Smooth muscle cell of the coronary artery (primary cell): Measurements from ENCODE around the gene FEM1B. TPM values are rescaled to one million over a fixed set of nuclear protein-coding genes. Genes with fewer than 3 reads are reported as not detected.

Source experiments
- total RNA-seq: library from RNA; depleted of rRNA; stranded (reverse); fragments of >200 nt; gene quantifications from 2 replicates; pipeline ENCODE4 v1.2.3, GENCODE V29; 2014; ENCODE audit warnings: low replicate concordance

The FEM1B gene
- total RNA-seq = 35.0 and 106 TPM in 2 replicates

DNA sequence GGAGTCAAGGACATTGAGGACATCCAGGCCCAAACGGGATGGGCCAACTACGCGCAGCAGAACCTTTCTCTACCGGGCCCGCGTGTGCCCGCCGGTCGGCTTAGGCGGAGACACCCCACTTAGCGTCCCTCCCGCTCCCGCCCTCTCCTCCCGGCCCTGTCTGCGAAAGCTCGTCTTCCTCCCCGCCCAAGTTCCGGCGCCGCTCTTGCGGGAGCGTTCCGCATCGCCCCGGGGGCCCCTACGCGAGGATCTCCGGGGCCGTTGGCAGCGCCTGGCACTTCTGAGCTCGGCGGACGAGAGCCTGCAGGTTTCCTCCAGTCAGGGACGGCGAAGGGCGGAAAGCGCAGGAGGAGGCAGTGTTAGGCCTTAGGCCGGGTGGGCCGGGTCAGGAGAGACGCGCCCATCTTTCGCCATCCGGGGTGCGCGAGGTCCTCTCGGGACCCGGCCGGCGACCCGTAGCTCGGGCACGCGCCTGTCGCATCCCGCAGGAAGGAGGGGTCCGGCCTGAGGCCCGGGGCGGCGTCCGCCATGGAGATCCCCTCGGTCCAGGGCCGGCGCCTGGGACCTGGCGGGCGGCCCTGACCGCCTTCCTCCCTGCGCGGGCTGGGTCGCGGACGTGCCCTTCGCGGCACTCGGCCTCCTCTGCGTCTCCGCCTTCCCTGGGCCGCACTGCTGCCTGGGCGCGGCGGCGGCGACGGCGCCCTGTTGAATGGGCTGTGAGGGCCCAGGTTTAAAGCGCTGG, at the start of gene FEM1B:
Gene FEM1B, plus strand, starts transcription at position 143 of the 742 bp plus-strand sequence. CDS start 673 bp downstream, outside the sequence.

DNA sequence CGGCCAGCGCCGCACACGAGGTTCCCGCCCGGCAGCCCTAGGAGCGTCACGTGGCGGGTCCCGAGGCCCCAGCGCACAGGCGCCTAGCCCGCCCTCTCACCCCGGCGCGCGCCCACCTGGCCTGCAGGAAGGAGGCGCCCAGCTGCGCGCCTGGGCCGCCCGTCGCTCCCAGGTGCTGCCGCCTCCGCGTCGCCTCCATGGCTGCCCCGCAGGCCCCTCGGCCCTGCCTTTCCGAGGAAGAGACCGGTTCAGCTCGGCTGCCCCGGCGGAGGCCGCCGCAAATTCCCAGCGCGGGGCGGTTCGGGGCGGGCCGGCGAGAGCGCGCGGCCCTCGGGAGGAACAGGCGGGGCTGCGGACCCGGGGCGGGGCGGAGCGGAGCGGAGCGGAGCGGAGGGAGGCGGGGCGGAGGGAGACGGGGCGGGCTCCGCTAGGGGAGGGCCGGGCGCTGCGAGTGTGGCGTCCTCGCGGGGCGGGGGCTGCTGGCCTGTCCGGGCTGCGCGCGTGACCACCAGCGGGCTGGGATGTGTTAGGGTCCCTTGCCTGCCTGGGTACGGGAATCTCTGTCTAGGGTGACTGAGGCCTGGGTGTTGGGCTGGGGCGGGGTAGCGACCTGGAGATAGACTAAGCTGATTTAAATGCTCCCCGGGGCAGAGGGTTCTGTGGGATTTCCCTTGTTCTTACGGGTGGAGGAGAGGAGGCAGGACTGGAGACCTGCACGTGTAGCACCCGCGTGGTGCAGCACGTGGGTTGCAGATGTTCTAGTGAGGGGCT, 48.0 kb upstream of the FEM1B start, which contains the start of gene CLN6:
Gene CLN6, minus strand, starts transcription at position 343 of the 771 bp plus-strand sequence. Its CDS starts 144 bp downstream, at position 199.

Other genes with a start within 250 kb of the FEM1B start
- 2.6 and 6.3 TPM in 2 replicates for gene PIAS1, start 223.4 kb upstream of the FEM1B start, total RNA-seq
- 0.90 and 2.0 TPM in 2 replicates for gene CALML4, start 72.4 kb upstream of the FEM1B start, total RNA-seq
- gene CLN6, start 48.0 kb upstream of the FEM1B start, total RNA-seq = 6.8 and 8.9 TPM in 2 replicates
- gene ITGA11, start 154.4 kb downstream of the FEM1B start, total RNA-seq = 26.3 and 65.5 TPM in 2 replicates